Osteocyte (in vitro differentiated cells): Measurements from ENCODE around the gene BARX1. TPM values are rescaled to one million over a fixed set of nuclear protein-coding genes. Genes with fewer than 3 reads are reported as not detected.

Source experiments
- DNase-seq: peaks from one replicate; pipeline ENCODE4 v3.0.0; 2021; ENCODE audit warnings: mixed read lengths; ENCODE audit not compliant: unreplicated experiment; ENCODE audit errors: extremely low spot score
- H3K27ac Mint-ChIP-seq: one replicate; pipeline ENCODE4 v1.8.0; 2021; ENCODE audit warnings: mild to moderate bottlenecking, mixed read lengths; ENCODE audit not compliant: unreplicated experiment
- H3K27me3 Mint-ChIP-seq: one replicate; pipeline ENCODE4 v1.8.0; 2021; ENCODE audit warnings: mixed read lengths; ENCODE audit not compliant: unreplicated experiment
- H3K36me3 Mint-ChIP-seq: one replicate; pipeline ENCODE4 v1.8.0; 2021; ENCODE audit warnings: mixed read lengths; ENCODE audit not compliant: unreplicated experiment
- H3K4me1 Mint-ChIP-seq: one replicate; pipeline ENCODE4 v1.8.0; 2021; ENCODE audit warnings: mixed read lengths; ENCODE audit not compliant: unreplicated experiment
- H3K4me3 Mint-ChIP-seq: one replicate; pipeline ENCODE4 v1.8.0; 2021; ENCODE audit warnings: mild to moderate bottlenecking, moderate library complexity, mixed read lengths; ENCODE audit not compliant: unreplicated experiment
- H3K9me3 Mint-ChIP-seq: one replicate; pipeline ENCODE4 v1.8.0; 2021; ENCODE audit warnings: mixed read lengths; ENCODE audit not compliant: unreplicated experiment
- total RNA-seq: library from RNA; stranded (reverse); gene quantifications from 2 replicates; pipeline ENCODE4 v1.2.1, GENCODE V29; 2021
- TF ChIP-seq, protein P1 (sequence below): fragments of 200-600 bp; sonication (generic); IDR thresholded peaks from 2 replicates; pipeline ENCODE4 v1.5.0; 2021; ENCODE audit warnings: antibody characterized with exemption, mild to moderate bottlenecking, moderate library complexity

BARX1 gene
- total RNA-seq, 1 donor from 2014 or later, result 2.2 TPM

DNA sequence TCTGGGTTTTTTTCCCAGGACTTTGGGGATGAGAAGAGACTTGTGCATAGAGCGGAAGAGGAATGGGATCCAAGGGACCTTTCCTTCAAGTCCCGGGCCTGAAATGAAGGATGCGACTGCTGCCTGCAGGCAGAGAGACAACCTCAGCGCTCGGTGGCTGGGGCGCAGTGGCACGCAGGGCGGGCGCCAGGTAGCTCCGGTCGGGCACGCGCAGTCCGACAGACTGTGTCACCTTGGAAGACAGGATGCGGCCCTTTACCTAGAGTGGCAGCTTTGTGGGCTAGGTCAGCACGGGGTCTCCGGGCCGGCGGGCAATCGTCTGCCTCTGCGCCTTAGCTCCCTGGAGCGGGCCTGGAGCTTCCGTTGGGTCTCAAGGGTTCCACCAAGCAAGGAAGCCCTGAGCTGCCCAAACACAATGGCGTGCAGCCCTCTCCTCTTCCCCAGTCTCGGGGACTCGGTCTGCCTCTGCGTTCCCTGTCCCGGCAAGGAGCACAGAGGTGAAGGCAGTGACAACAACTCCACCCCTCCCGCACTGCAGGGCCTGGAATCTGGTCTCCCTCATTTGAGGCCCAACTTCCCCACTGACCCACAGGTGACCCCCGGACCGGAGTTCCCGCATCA, 6.0 kb downstream of the BARX1 start:
- Mint-ChIP-seq H3K4me1 (peaks cover 32% of the 10 kb centered on the region), H3K27ac (no peak overlapping the region), H3K4me3 (no peak overlapping the region), H3K9me3 (no peaks in the 10 kb centered on the region), H3K27me3 (peaks cover 88% of the 10 kb centered on the region), H3K36me3 (peaks cover 6% of the 10 kb centered on the region)
- TF ChIP-seq, protein P1, sequence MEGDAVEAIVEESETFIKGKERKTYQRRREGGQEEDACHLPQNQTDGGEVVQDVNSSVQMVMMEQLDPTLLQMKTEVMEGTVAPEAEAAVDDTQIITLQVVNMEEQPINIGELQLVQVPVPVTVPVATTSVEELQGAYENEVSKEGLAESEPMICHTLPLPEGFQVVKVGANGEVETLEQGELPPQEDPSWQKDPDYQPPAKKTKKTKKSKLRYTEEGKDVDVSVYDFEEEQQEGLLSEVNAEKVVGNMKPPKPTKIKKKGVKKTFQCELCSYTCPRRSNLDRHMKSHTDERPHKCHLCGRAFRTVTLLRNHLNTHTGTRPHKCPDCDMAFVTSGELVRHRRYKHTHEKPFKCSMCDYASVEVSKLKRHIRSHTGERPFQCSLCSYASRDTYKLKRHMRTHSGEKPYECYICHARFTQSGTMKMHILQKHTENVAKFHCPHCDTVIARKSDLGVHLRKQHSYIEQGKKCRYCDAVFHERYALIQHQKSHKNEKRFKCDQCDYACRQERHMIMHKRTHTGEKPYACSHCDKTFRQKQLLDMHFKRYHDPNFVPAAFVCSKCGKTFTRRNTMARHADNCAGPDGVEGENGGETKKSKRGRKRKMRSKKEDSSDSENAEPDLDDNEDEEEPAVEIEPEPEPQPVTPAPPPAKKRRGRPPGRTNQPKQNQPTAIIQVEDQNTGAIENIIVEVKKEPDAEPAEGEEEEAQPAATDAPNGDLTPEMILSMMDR, result no peak
- DNase-seq, result no peak

DNA sequence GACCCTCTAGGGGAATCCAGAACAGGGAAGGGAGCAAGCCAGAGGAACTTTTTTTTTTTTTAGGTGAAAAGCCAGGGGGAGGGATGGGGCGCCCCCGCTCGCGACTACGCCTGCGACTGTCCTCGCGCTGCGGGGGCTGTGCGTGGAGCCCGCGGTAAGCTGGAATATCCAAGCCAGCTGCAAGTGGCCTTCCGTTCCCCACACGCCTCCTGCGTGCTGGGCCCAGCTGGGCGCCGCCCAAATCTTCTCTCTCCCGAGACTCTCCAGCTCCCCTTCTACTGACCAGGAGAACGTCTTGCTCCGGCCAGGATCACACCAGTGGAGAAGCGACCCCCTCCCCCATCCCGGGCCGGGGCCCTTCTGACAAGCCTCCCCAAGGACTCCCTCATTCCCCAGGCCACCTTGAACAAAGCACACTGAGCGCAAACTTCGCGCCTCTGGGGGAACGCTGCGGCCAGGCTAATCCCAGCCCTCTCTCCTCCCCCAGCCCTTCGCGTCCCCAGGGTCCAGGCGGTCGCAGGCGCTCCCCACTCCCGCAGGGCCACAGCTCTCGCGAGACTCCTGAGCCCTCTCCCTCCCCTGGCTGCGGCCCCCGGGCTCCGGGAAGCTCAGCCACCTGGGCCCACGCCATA, 6.6 kb downstream of the BARX1 start:
- no peak for DNase-seq
- H3K27ac Mint-ChIP-seq, result no peak overlapping the region
- H3K36me3 Mint-ChIP-seq, result peaks cover 3% of the 10 kb centered on the region
- TF ChIP-seq, protein P1, result no peak
- peaks cover 28% of the 10 kb centered on the region for H3K4me1 Mint-ChIP-seq
- H3K27me3 Mint-ChIP-seq, result peaks cover 89% of the 10 kb centered on the region
- no peak overlapping the region for H3K4me3 Mint-ChIP-seq
- no peaks in the 10 kb centered on the region for H3K9me3 Mint-ChIP-seq

DNA sequence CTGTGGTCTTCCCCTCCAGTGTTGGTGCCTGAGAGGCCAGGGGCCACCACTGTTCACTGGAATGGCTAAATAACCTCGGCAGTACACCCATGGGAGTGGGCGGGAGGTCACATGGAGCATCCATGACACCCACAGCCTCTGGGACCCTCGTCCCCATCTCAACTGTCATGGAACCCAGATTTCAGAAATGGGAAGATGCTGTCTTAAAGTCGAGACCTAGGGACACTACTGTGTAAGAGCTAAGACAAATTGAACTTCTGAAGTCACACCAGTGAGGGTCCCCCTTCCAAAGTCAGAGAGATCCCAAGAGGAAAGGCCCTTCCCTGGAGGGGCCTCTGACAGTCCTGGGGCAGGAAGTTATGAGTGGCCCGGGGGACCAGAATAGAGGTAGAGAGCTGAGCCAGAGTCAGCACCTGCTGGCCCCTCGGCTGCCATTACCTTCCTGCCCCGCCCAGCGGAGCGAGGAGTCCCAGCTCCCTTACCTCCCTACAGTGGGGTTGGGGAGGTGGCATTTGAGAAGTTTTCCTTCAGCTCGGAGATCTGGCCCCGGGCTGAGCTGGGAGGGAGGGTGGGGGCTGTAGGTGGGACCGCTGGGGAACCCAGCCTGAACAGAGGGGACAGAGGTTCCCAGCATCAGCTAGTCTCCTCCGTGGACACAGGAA, 7.6 kb downstream of the BARX1 start:
- Mint-ChIP-seq H3K27me3 (peaks cover 91% of the 10 kb centered on the region), H3K27ac (no peak overlapping the region), H3K4me1 (peaks cover 24% of the 10 kb centered on the region)

DNA sequence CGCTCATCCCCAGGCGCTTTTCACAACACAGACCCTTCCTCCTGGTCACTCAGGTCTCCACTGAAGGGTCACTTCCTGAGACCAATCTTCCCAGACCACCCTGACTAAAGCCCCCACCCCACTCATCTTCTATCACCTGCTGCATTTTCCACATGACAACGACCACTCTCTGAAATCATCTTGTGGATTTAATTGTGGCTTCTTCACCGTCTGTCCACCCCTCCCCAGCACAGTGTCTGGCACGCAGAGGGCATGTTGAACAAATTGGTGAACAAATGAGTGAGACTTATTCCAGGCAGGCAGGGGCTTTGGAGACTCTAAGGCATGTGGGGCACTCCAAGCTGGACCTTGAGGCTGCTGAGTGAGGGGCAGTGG, 8.8 kb downstream of the BARX1 start:
- Mint-ChIP-seq H3K36me3 (no peaks in the 10 kb centered on the region), H3K9me3 (no peaks in the 10 kb centered on the region), H3K27ac (no peak overlapping the region), H3K27me3 (peaks cover 97% of the 10 kb centered on the region), H3K4me1 (peaks cover 20% of the 10 kb centered on the region), H3K4me3 (peak overlapping the region; percentile 57)
- TF ChIP-seq, protein P1, result no peak
- DNase-seq, result no peak

More for the DNA sequence above, 7.6 kb downstream of the BARX1 start:
- no peak overlapping the region for H3K4me3 Mint-ChIP-seq
- no peaks in the 10 kb centered on the region for H3K36me3 Mint-ChIP-seq
- no peak for DNase-seq
- TF ChIP-seq, protein P1, result no peak
- H3K9me3 Mint-ChIP-seq, result no peaks in the 10 kb centered on the region
